SK-N-SH treated with all-trans-retinoic acid at 6 μM for 48 hours (cell line): ENCODE measurements around the gene RAD51B.

Experiments used
- CREB5 ChIP-seq: fragments of 250-450 bp; sonication (Bioruptor Pico); IDR thresholded peaks from 2 replicates; pipeline ENCODE4 v1.5.1; 2020; ENCODE audit warnings: low read depth, mild to moderate bottlenecking, moderate library complexity
- CSDC2 ChIP-seq: fragments of 250-450 bp; sonication (Bioruptor Pico); IDR thresholded peaks from 2 replicates; pipeline ENCODE4 v1.5.0; 2020; ENCODE audit warnings: mild to moderate bottlenecking, moderate library complexity
- ESRRG ChIP-seq: fragments of 250-450 bp; sonication (Bioruptor Pico); IDR thresholded peaks from 2 replicates; pipeline ENCODE4 v1.6.1; 2021; ENCODE audit warnings: mild to moderate bottlenecking
- ISL1 ChIP-seq: fragments of 250-450 bp; sonication (Bioruptor Pico); IDR thresholded peaks from 2 replicates; pipeline ENCODE4 v2.1.2; 2022; ENCODE audit warnings: mild to moderate bottlenecking, moderate library complexity
- PATZ1 ChIP-seq: fragments of 250-450 bp; sonication (Bioruptor Pico); IDR thresholded peaks from 2 replicates; pipeline ENCODE4 v1.8.0; 2020; ENCODE audit warnings: mild to moderate bottlenecking, moderate library complexity, borderline replicate concordance
- RARB ChIP-seq: fragments of 250-450 bp; sonication (Bioruptor Pico); IDR thresholded peaks from 2 replicates; pipeline ENCODE4 v1.8.0; 2021; ENCODE audit warnings: mild to moderate bottlenecking, moderate library complexity
- SNAI2 ChIP-seq: fragments of 250-450 bp; sonication (Bioruptor Pico); IDR thresholded peaks from 2 replicates; pipeline ENCODE4 v1.5.0; 2020; ENCODE audit warnings: mild to moderate bottlenecking, moderate library complexity
- TCF4 ChIP-seq: fragments of 250-450 bp; sonication (Bioruptor Pico); IDR thresholded peaks from 2 replicates; pipeline ENCODE4 v1.8.0; 2021; ENCODE audit warnings: mild to moderate bottlenecking, moderate library complexity, borderline replicate concordance
- TSHZ2 ChIP-seq: fragments of 250-450 bp; sonication (Bioruptor Pico); IDR thresholded peaks from 2 replicates; pipeline ENCODE4 v1.5.0; 2020; ENCODE audit warnings: mild to moderate bottlenecking, moderate library complexity
- ZC3H10 ChIP-seq: fragments of 250-450 bp; sonication (Bioruptor Pico); IDR thresholded peaks from 2 replicates; pipeline ENCODE4 v1.5.1; 2021; ENCODE audit warnings: mild to moderate bottlenecking, moderate library complexity
- ZFP3 ChIP-seq: fragments of 250-450 bp; sonication (Bioruptor Pico); IDR thresholded peaks from 2 replicates; pipeline ENCODE4 v1.5.0; 2020; ENCODE audit warnings: mild to moderate bottlenecking, moderate library complexity
- ZFP30 ChIP-seq: fragments of 450-650 bp; formaldehyde crosslinking; IDR thresholded peaks from 2 replicates; pipeline ENCODE4 v1.5.0; 2022; ENCODE audit warnings: mild to moderate bottlenecking, moderate library complexity
- ZNF8 ChIP-seq: fragments of 450-650 bp; formaldehyde crosslinking; IDR thresholded peaks from 2 replicates; pipeline ENCODE4 v1.5.0; 2020; ENCODE audit warnings: mild to moderate bottlenecking, moderate library complexity

GRCh38 chr14:68574906-68575305, 755.3 kb downstream of the RAD51B start:
- TF ChIP-seq ZC3H10 (CRISPR knock-in tag) (no peak), CREB5 (CRISPR knock-in tag) (no peak), TCF4 (CRISPR knock-in tag) (no peak), ZFP30 (CRISPR knock-in tag) (no peak), CSDC2 (CRISPR knock-in tag) (no peak), RARB (CRISPR knock-in tag) (no peak), PATZ1 (no peak), ESRRG (CRISPR knock-in tag) (no peak), ZFP3 (no peak), ZNF8 (CRISPR knock-in tag) (no peak), SNAI2 (CRISPR knock-in tag) (no peak), ISL1 (no peak), TSHZ2 (CRISPR knock-in tag) (no peak)
